Measurements from ENCODE around the gene HAGH.
"Not testable (repeated sequence)": the region's sequence is repeated elsewhere in the genome, so short reads cannot be mapped to it uniquely, and the experiment has no call there.

HAGH gene
- total RNA-seq: 22.5 to 27.7 (median 23.2) reads per million in 3 donors

- no peaks in the 10 kb centered on the region for H3K27me3 ChIP-seq (replicated peaks; ENCODE audit: control insufficient read depth, insufficient read depth, low read length, poor library complexity, severe bottlenecking)
Measured at GRCh38 chr16:1826691-1827573, at the start of gene HAGH, which contains the start of gene FAHD1. Gene HAGH, minus strand, starts transcription at chr16:1826825. Its CDS starts 38 bp downstream, at chr16:1826787. Gene FAHD1, plus strand, starts transcription at chr16:1827206. Its CDS starts 33 bp downstream, at chr16:1827239.

GRCh38 chr16:1876066-1876465 is 49.4 kb upstream of the HAGH start:
- H3K27me3 ChIP-seq (replicated peaks; ENCODE audit: control insufficient read depth, insufficient read depth, low read length, poor library complexity, severe bottlenecking); H3K4me3 ChIP-seq (ENCODE audit: insufficient read depth, low read depth, low read length, poor library complexity, severe bottlenecking); H3K27ac ChIP-seq (ENCODE audit: insufficient read depth, low read length, poor library complexity, severe bottlenecking); H3K9me3 ChIP-seq (ENCODE audit: control insufficient read depth, low read length); H3K4me1 ChIP-seq (ENCODE audit: control insufficient read depth, insufficient read depth, low read length, poor library complexity, severe bottlenecking); H3K36me3 ChIP-seq (ENCODE audit: control insufficient read depth, insufficient read depth, low read length); DNase-seq: not testable (repeated sequence)

More at GRCh38 chr16:1826691-1827573, at the start of gene HAGH, which contains the start of gene FAHD1:
- Histone ChIP-seq H3K27ac (ENCODE audit: insufficient read depth, low read length, poor library complexity, severe bottlenecking) (peak within 1 kb of the TSS; percentile 77), H3K4me1 (ENCODE audit: control insufficient read depth, insufficient read depth, low read length, poor library complexity, severe bottlenecking) (peaks cover 21% of the 10 kb centered on the region), H3K36me3 (ENCODE audit: control insufficient read depth, insufficient read depth, low read length) (peaks cover 11% of the 10 kb centered on the region), H3K4me3 (ENCODE audit: insufficient read depth, low read depth, low read length, poor library complexity, severe bottlenecking) (peak within 1 kb of the TSS; percentile 94), H3K9me3 (ENCODE audit: control insufficient read depth, low read length) (no peaks in the 10 kb centered on the region)
- peak; percentile 81 to 86 (median 84) for DNase-seq

GRCh38 chr16:1874854-1875253 is 48.2 kb upstream of the HAGH start:
- Histone ChIP-seq H3K4me3 (ENCODE audit: insufficient read depth, low read depth, low read length, poor library complexity, severe bottlenecking) (no peak overlapping the region), H3K4me1 (ENCODE audit: control insufficient read depth, insufficient read depth, low read length, poor library complexity, severe bottlenecking) (no peaks in the 10 kb centered on the region), H3K27ac (ENCODE audit: insufficient read depth, low read length, poor library complexity, severe bottlenecking) (no peak overlapping the region), H3K9me3 (ENCODE audit: control insufficient read depth, low read length) (no peaks in the 10 kb centered on the region), H3K36me3 (ENCODE audit: control insufficient read depth, insufficient read depth, low read length) (no peaks in the 10 kb centered on the region), H3K27me3 (replicated peaks; ENCODE audit: control insufficient read depth, insufficient read depth, low read length, poor library complexity, severe bottlenecking) (peaks cover 6% of the 10 kb centered on the region)
- DNase-seq: no peak

GRCh38 chr16:1871974-1872635 is 45.5 kb upstream of the HAGH start, which contains the start of gene MEIOB:
Gene MEIOB, minus strand, starts transcription at chr16:1872164. Its CDS starts 3,989 bp downstream, at chr16:1868175.
- H3K27me3 ChIP-seq (replicated peaks; ENCODE audit: control insufficient read depth, insufficient read depth, low read length, poor library complexity, severe bottlenecking): peaks cover 6% of the 10 kb centered on the region
- H3K27ac ChIP-seq (ENCODE audit: insufficient read depth, low read length, poor library complexity, severe bottlenecking): no peak within 1 kb of the TSS
- no peaks in the 10 kb centered on the region for H3K9me3 ChIP-seq (ENCODE audit: control insufficient read depth, low read length)
- no peaks in the 10 kb centered on the region for H3K4me1 ChIP-seq (ENCODE audit: control insufficient read depth, insufficient read depth, low read length, poor library complexity, severe bottlenecking)
- no peak within 1 kb of the TSS for H3K4me3 ChIP-seq (ENCODE audit: insufficient read depth, low read depth, low read length, poor library complexity, severe bottlenecking)
- no peak for DNase-seq
- H3K36me3 ChIP-seq (ENCODE audit: control insufficient read depth, insufficient read depth, low read length): no peaks in the 10 kb centered on the region

GRCh38 chr16:1870365-1871082 is 43.9 kb upstream of the HAGH start:
- no peak for DNase-seq
- Histone ChIP-seq H3K27me3 (replicated peaks; ENCODE audit: control insufficient read depth, insufficient read depth, low read length, poor library complexity, severe bottlenecking) (peaks cover 6% of the 10 kb centered on the region), H3K9me3 (ENCODE audit: control insufficient read depth, low read length) (no peaks in the 10 kb centered on the region), H3K4me1 (ENCODE audit: control insufficient read depth, insufficient read depth, low read length, poor library complexity, severe bottlenecking) (no peaks in the 10 kb centered on the region), H3K27ac (ENCODE audit: insufficient read depth, low read length, poor library complexity, severe bottlenecking) (no peak overlapping the region), H3K4me3 (ENCODE audit: insufficient read depth, low read depth, low read length, poor library complexity, severe bottlenecking) (no peak overlapping the region), H3K36me3 (ENCODE audit: control insufficient read depth, insufficient read depth, low read length) (no peaks in the 10 kb centered on the region)

- H3K27me3 ChIP-seq (replicated peaks; ENCODE audit: control insufficient read depth, insufficient read depth, low read length, poor library complexity, severe bottlenecking): no peaks in the 10 kb centered on the region
Measured at GRCh38 chr16:1865902-1866690, 39.5 kb upstream of the HAGH start.

GRCh38 chr16:1863681-1864460 is 37.2 kb upstream of the HAGH start:
- no peaks in the 10 kb centered on the region for H3K9me3 ChIP-seq (ENCODE audit: control insufficient read depth, low read length)
- H3K4me1 ChIP-seq (ENCODE audit: control insufficient read depth, insufficient read depth, low read length, poor library complexity, severe bottlenecking): no peaks in the 10 kb centered on the region
- H3K4me3 ChIP-seq (ENCODE audit: insufficient read depth, low read depth, low read length, poor library complexity, severe bottlenecking): no peak overlapping the region
- H3K27me3 ChIP-seq (replicated peaks; ENCODE audit: control insufficient read depth, insufficient read depth, low read length, poor library complexity, severe bottlenecking): no peaks in the 10 kb centered on the region
- no peaks in the 10 kb centered on the region for H3K36me3 ChIP-seq (ENCODE audit: control insufficient read depth, insufficient read depth, low read length)
- DNase-seq: no peak
- H3K27ac ChIP-seq (ENCODE audit: insufficient read depth, low read length, poor library complexity, severe bottlenecking): no peak overlapping the region

More at GRCh38 chr16:1865902-1866690, 39.5 kb upstream of the HAGH start:
- Histone ChIP-seq H3K36me3 (ENCODE audit: control insufficient read depth, insufficient read depth, low read length) (no peaks in the 10 kb centered on the region), H3K4me1 (ENCODE audit: control insufficient read depth, insufficient read depth, low read length, poor library complexity, severe bottlenecking) (no peaks in the 10 kb centered on the region), H3K4me3 (ENCODE audit: insufficient read depth, low read depth, low read length, poor library complexity, severe bottlenecking) (no peak overlapping the region), H3K9me3 (ENCODE audit: control insufficient read depth, low read length) (no peaks in the 10 kb centered on the region), H3K27ac (ENCODE audit: insufficient read depth, low read length, poor library complexity, severe bottlenecking) (no peak overlapping the region)
- DNase-seq: no peak

GRCh38 chr16:1862394-1862793 is 35.8 kb upstream of the HAGH start:
- Histone ChIP-seq H3K27ac (ENCODE audit: insufficient read depth, low read length, poor library complexity, severe bottlenecking) (no peak overlapping the region), H3K4me3 (ENCODE audit: insufficient read depth, low read depth, low read length, poor library complexity, severe bottlenecking) (no peak overlapping the region), H3K36me3 (ENCODE audit: control insufficient read depth, insufficient read depth, low read length) (no peaks in the 10 kb centered on the region), H3K27me3 (replicated peaks; ENCODE audit: control insufficient read depth, insufficient read depth, low read length, poor library complexity, severe bottlenecking) (no peaks in the 10 kb centered on the region), H3K9me3 (ENCODE audit: control insufficient read depth, low read length) (no peaks in the 10 kb centered on the region), H3K4me1 (ENCODE audit: control insufficient read depth, insufficient read depth, low read length, poor library complexity, severe bottlenecking) (no peaks in the 10 kb centered on the region)
- no peak for DNase-seq

GRCh38 chr16:1861730-1862129 is 35.1 kb upstream of the HAGH start:
- H3K27me3 ChIP-seq (replicated peaks; ENCODE audit: control insufficient read depth, insufficient read depth, low read length, poor library complexity, severe bottlenecking): no peaks in the 10 kb centered on the region
- no peaks in the 10 kb centered on the region for H3K36me3 ChIP-seq (ENCODE audit: control insufficient read depth, insufficient read depth, low read length)
- DNase-seq: no peak
- H3K27ac ChIP-seq (ENCODE audit: insufficient read depth, low read length, poor library complexity, severe bottlenecking): no peak overlapping the region
- no peaks in the 10 kb centered on the region for H3K9me3 ChIP-seq (ENCODE audit: control insufficient read depth, low read length)
- no peak overlapping the region for H3K4me3 ChIP-seq (ENCODE audit: insufficient read depth, low read depth, low read length, poor library complexity, severe bottlenecking)
- no peaks in the 10 kb centered on the region for H3K4me1 ChIP-seq (ENCODE audit: control insufficient read depth, insufficient read depth, low read length, poor library complexity, severe bottlenecking)

Measured in effector memory CD4-positive, alpha-beta T cell (primary cell).